ENCODE results near the gene FBXL5. TPM values are rescaled to one million over a fixed set of nuclear protein-coding genes. Genes with fewer than 3 reads are reported as not detected.

The FBXL5 gene
- total and polyA plus RNA-seq, 2 donors (not counting 1 experiment from before 2014, with no cell fraction given), result 21.2 to 41.0 TPM

GRCh38 chr4:15702941-15703403 lies 47.8 kb upstream of the FBXL5 start, which contains the start of gene BST1:
Gene BST1, plus strand, starts transcription at chr4:15703065. Its CDS starts 80 bp downstream, at chr4:15703145.
- H3K27me3 Mint-ChIP-seq, result peaks cover 25% of the 10 kb centered on the region
- Histone ChIP-seq H3K79me2 (ENCODE audit: control insufficient read depth, insufficient read depth, low read length) (no peaks in the 10 kb centered on the region), H2AFZ (ENCODE audit: insufficient read depth, low read depth, low read length, poor library complexity, severe bottlenecking) (peak within 1 kb of the TSS; percentile 85), H3K27me3 (replicated peaks in 1 of 4; ENCODE audit: control extremely low read depth in 1 of 4, control insufficient read depth in 3 of 4, insufficient read depth in 4 of 4, low read length in 3 of 4) (peaks cover 0 to 4% (median 0%) of the 10 kb centered on the region in 4 experiments), H3K4me2 (replicated peaks; ENCODE audit: low read depth, low read length, poor library complexity, severe bottlenecking) (peak within 1 kb of the TSS; percentile 86), H3K9me3 (ENCODE audit: control extremely low read depth in 1 of 3, control insufficient read depth in 2 of 3, insufficient read depth in 1 of 3, low read length in 2 of 3) (peaks cover 0 to 3% (median 0%) of the 10 kb centered on the region in 3 donors), H3K4me3 (ENCODE audit: control extremely low read depth in 1 of 5, extremely low read depth in 1 of 5, insufficient read depth in 1 of 5, low read depth in 2 of 5, low read length in 4 of 5) (peak within 1 kb of the TSS; percentile 44 to 66 (median 51)), H3K36me3 (replicated peaks in 1 of 2; ENCODE audit: control extremely low read depth in 1 of 2, control insufficient read depth in 1 of 2, extremely low read depth in 1 of 2, insufficient read depth in 2 of 2, low read length in 1 of 2) (no peaks in the 10 kb centered on the region), H3K4me1 (ENCODE audit: control insufficient read depth in 2 of 2, insufficient read depth in 2 of 2, low read length in 2 of 2) (peaks cover 7 to 14% of the 10 kb centered on the region in 2 donors), H4K20me1 (ENCODE audit: control insufficient read depth, insufficient read depth, low read length, poor library complexity, severe bottlenecking) (no peaks in the 10 kb centered on the region), H3K27ac (ENCODE audit: low read length in 2 of 2) (no peak within 1 kb of the TSS), H3K9ac (ENCODE audit: low read length) (peak within 1 kb of the TSS; percentile 60)
- TF ChIP-seq CTCF (IDR thresholded peaks at IDR 0.05) (no peak), EZH2 (IDR thresholded peaks at IDR 0.05; ENCODE audit: borderline replicate concordance, insufficient read depth, low read depth, low read length, poor library complexity, severe bottlenecking) (no peak)
- DNase-seq (peak; percentile 73), ATAC-seq (ENCODE audit: low read depth) (peak; percentile 87)
- intact Hi-C loops (cut with micrococcal nuclease), result no loop called here
- peak within 1 kb of the TSS; percentile 43 for H3K27ac Mint-ChIP-seq
- peaks cover 12% of the 10 kb centered on the region for H3K4me1 Mint-ChIP-seq
- H3K4me3 Mint-ChIP-seq, result peak within 1 kb of the TSS; percentile 92
- WGBS (ENCODE audit: insufficient coverage), result 4% methylated on average over 43 of the region's 43 CpGs
- H3K9me3 Mint-ChIP-seq (ENCODE audit: insufficient read depth), result no peaks in the 10 kb centered on the region
- ChIA-PET POLR2A (interaction anchor here (0.7 kb wide), 1 partner anchor 259 kb away, joined by 4 read pairs; no protein-coding TSS in a partner anchor), CTCF (no interaction called here)

GRCh38 chr4:15696866-15697265 lies 41.7 kb upstream of the FBXL5 start:
- H2AFZ ChIP-seq (ENCODE audit: insufficient read depth, low read depth, low read length, poor library complexity, severe bottlenecking), result no peak overlapping the region
- no peak for TF ChIP-seq CTCF (IDR thresholded peaks at IDR 0.05)
- TF ChIP-seq EZH2 (IDR thresholded peaks at IDR 0.05; ENCODE audit: borderline replicate concordance, insufficient read depth, low read depth, low read length, poor library complexity, severe bottlenecking), result no peak
- H3K4me1 ChIP-seq (ENCODE audit: control insufficient read depth in 2 of 2, insufficient read depth in 2 of 2, low read length in 2 of 2), result no peaks in the 10 kb centered on the region
- Mint-ChIP-seq H3K4me3 (no peak overlapping the region), H3K9me3 (ENCODE audit: insufficient read depth) (no peaks in the 10 kb centered on the region), H3K27me3 (peaks cover 28% of the 10 kb centered on the region), H3K4me1 (no peaks in the 10 kb centered on the region), H3K27ac (no peak overlapping the region)
- H3K4me3 ChIP-seq (ENCODE audit: control extremely low read depth in 1 of 5, extremely low read depth in 1 of 5, insufficient read depth in 1 of 5, low read depth in 2 of 5, low read length in 4 of 5), result no peak overlapping the region
- ATAC-seq (ENCODE audit: low read depth) (no peak), DNase-seq (no peak)
- intact Hi-C loops (cut with micrococcal nuclease), result no loop called here
- H3K9me3 ChIP-seq (ENCODE audit: control extremely low read depth in 1 of 3, control insufficient read depth in 2 of 3, insufficient read depth in 1 of 3, low read length in 2 of 3), result peaks cover 0 to 3% (median 0%) of the 10 kb centered on the region in 3 donors
- no CpG with 5 or more reads among the region's 1 CpG for WGBS (ENCODE audit: insufficient coverage)
- ChIA-PET POLR2A (no interaction called here), CTCF (no interaction called here)
- no peaks in the 10 kb centered on the region for H3K27me3 ChIP-seq (replicated peaks in 1 of 4; ENCODE audit: control extremely low read depth in 1 of 4, control insufficient read depth in 3 of 4, insufficient read depth in 4 of 4, low read length in 3 of 4)
- no peak overlapping the region for H3K4me2 ChIP-seq (replicated peaks; ENCODE audit: low read depth, low read length, poor library complexity, severe bottlenecking)
- H3K79me2 ChIP-seq (ENCODE audit: control insufficient read depth, insufficient read depth, low read length), result no peaks in the 10 kb centered on the region
- no peaks in the 10 kb centered on the region for H3K36me3 ChIP-seq (replicated peaks in 1 of 2; ENCODE audit: control extremely low read depth in 1 of 2, control insufficient read depth in 1 of 2, extremely low read depth in 1 of 2, insufficient read depth in 2 of 2, low read length in 1 of 2)
- no peaks in the 10 kb centered on the region for H4K20me1 ChIP-seq (ENCODE audit: control insufficient read depth, insufficient read depth, low read length, poor library complexity, severe bottlenecking)
- H3K27ac ChIP-seq (ENCODE audit: low read length in 2 of 2), result no peak overlapping the region
- no peak overlapping the region for H3K9ac ChIP-seq (ENCODE audit: low read length)
